Measurements from ENCODE around the gene CCDC66. TPM values are rescaled to one million over a fixed set of nuclear protein-coding genes. Genes with fewer than 3 reads are reported as not detected.

CCDC66 gene
- total RNA-seq, 1 donor from 2014 or later: 40.7 TPM

- no peak for DNase-seq
Observed at GRCh38 chr3:56622381-56622780, 65.4 kb downstream of the CCDC66 start.

- DNase-seq: peak; percentile 32
Observed at GRCh38 chr3:56624725-56625124, 67.8 kb downstream of the CCDC66 start.

GRCh38 chr3:56629047-56629446, 72.1 kb downstream of the CCDC66 start:
- no peak for DNase-seq

GRCh38 chr3:56629451-56629850, 72.5 kb downstream of the CCDC66 start:
- no peak for DNase-seq

GRCh38 chr3:56630966-56631365, 74.0 kb downstream of the CCDC66 start:
- no peak for DNase-seq

- DNase-seq: no peak
Observed at GRCh38 chr3:56633181-56633580, 76.2 kb downstream of the CCDC66 start.

GRCh38 chr3:56633602-56634535, 76.9 kb downstream of the CCDC66 start:
- no peak for DNase-seq

- no peak for DNase-seq
Observed at GRCh38 chr3:56645407-56645806, 88.4 kb downstream of the CCDC66 start.

- no peak for DNase-seq
Observed at GRCh38 chr3:56654460-56654859, 97.5 kb downstream of the CCDC66 start.

- no peak for DNase-seq
Observed at GRCh38 chr3:56655709-56656108, 98.7 kb downstream of the CCDC66 start.

- DNase-seq: no peak
Observed at GRCh38 chr3:56664823-56665222, 107.8 kb downstream of the CCDC66 start.

- no peak for DNase-seq
Observed at GRCh38 chr3:56667973-56668579, 111.1 kb downstream of the CCDC66 start.

Other genes starting within 250 kb of the CCDC66 start
- gene ERC2, start 88.7 kb upstream of the CCDC66 start, total RNA-seq: 2.5 TPM
- gene TASOR, start 126.1 kb downstream of the CCDC66 start, total RNA-seq: 89.3 TPM
- 26.0 TPM for gene ARHGEF3, start 244.8 kb downstream of the CCDC66 start, total RNA-seq

Data from skin of body (tissue), 2 donors.